Breast epithelium (tissue), 4 donors: ENCODE results near the gene FOXL1. TPM values are rescaled to one million over a fixed set of nuclear protein-coding genes. Genes with fewer than 3 reads are reported as not detected.

Source experiments
- DNase-seq, 2 donors: peaks; one replicate each; pipeline ENCODE4 v3.0.0-alpha.2; 2019; ENCODE audit warnings: low spot score in 2 of 2
- H3K27ac ChIP-seq, 2 donors: fragments of 200-600 bp; sonication (generic) in 1 of 2; one replicate each; pipeline ENCODE4 v1.5.1; 2016 to 2019; ENCODE audit warnings: mild to moderate bottlenecking in 1 of 2
- H3K27me3 ChIP-seq, 2 donors: fragments of 200-600 bp; sonication (generic) in 1 of 2; one replicate each; pipeline versions ENCODE4 v1.5.1 to v1.6.0; 2017 to 2019; ENCODE audit warnings: control low read depth in 1 of 2, mild to moderate bottlenecking in 1 of 2
- H3K36me3 ChIP-seq: fragments of 200-600 bp; one replicate; pipeline ENCODE4 v1.5.1; 2019
- H3K4me1 ChIP-seq, 2 donors: fragments of 200-600 bp; sonication (generic); one replicate each; pipeline ENCODE4 v1.5.1; 2016 to 2019; ENCODE audit warnings: control low read depth in 1 of 2
- H3K4me3 ChIP-seq, 3 donors: fragments of 200-600 bp; sonication (generic); 1 replicate in 2 of 3; 2 replicates in 1 of 3; pipeline ENCODE4 v1.5.1; 2016 to 2019; ENCODE audit warnings: mild to moderate bottlenecking in 3 of 3, moderate library complexity in 2 of 3
- H3K9me3 ChIP-seq, 2 donors: fragments of 200-600 bp; sonication (generic) in 1 of 2; one replicate each; pipeline ENCODE4 v1.5.1; 2016 to 2019; ENCODE audit warnings: control low read depth in 1 of 2
- POLR2A ChIP-seq: fragments of 450-650 bp; IDR thresholded peaks from one replicate; pipeline ENCODE4 v1.6.1; 2016; ENCODE audit warnings: antibody characterized with exemption, mild to moderate bottlenecking, moderate library complexity
- POLR2AphosphoS5 ChIP-seq, 3 donors: sonication (generic); formaldehyde crosslinking; IDR thresholded peaks; one replicate each; pipeline ENCODE4 v1.6.1; 2017; ENCODE audit warnings: antibody characterized with exemption in 3 of 3
- intact Hi-C: fragments of 100-400 bp; cut with DNase I; formaldehyde crosslinking; loops from one replicate; pipeline ENCODE4 v1.15.1; 2023; ENCODE audit warnings: low total_unique reads
- total RNA-seq, 3 donors: library from RNA; depleted of rRNA; stranded (reverse); fragments of >200 nt; gene quantifications; one replicate each; pipeline ENCODE4 v1.1.0, GENCODE V29; 2016
- TF ChIP-seq, protein P1 (sequence below), 3 donors: fragments of 450-650 bp; IDR thresholded peaks; one replicate each; pipeline ENCODE4 v1.5.1; 2016 to 2017; ENCODE audit warnings: antibody characterized with exemption in 3 of 3, mild to moderate bottlenecking in 3 of 3, moderate library complexity in 3 of 3

FOXL1 gene
- total RNA-seq, 3 donors from 2014 or later = 0.16 to 1.5 (median 0.98) TPM

DNA sequence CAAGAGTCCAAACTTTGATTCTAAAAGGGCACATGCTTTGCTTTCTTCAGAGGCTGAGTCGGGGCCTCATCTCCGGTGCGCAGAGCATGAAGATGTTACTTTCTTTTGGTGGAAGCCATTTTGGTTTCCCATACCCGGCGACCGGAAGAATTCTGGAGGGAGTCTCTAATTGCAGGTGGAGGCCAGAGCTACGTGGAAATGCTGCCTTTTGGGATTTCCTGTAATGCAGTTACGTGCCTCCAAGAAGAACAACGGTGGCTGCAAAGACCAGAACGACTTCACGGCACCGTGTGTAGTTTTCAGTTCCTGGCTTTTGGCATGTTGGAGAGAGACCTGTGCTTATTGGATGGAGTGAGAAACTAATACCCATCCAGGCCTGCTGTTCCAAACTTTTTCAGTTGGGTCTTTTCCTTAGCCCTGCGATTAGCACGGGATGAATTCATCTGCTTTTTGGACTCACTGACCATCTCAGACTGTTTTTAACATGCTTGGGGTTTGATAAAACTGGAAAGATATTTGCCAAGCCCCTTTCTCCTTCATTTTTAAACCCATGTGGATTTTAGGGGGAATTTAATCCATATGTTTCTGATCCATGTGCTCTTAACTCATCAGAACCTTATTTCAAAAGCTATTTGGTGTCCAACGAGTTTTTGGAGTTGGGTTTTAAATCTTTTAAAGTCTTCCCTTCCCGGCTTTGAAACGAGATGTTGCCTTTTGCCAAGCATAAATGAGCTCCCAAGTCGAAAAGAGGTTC lies 19.0 kb downstream of the FOXL1 start:
- Histone ChIP-seq H3K9me3 (no peaks in the 10 kb centered on the region), H3K36me3 (no peaks in the 10 kb centered on the region), H3K27ac (no peak overlapping the region), H3K27me3 (peaks cover 0 to 51% of the 10 kb centered on the region in 2 donors), H3K4me3 (no peak overlapping the region), H3K4me1 (no peaks in the 10 kb centered on the region)
- no peak for DNase-seq
- TF ChIP-seq, protein P1, sequence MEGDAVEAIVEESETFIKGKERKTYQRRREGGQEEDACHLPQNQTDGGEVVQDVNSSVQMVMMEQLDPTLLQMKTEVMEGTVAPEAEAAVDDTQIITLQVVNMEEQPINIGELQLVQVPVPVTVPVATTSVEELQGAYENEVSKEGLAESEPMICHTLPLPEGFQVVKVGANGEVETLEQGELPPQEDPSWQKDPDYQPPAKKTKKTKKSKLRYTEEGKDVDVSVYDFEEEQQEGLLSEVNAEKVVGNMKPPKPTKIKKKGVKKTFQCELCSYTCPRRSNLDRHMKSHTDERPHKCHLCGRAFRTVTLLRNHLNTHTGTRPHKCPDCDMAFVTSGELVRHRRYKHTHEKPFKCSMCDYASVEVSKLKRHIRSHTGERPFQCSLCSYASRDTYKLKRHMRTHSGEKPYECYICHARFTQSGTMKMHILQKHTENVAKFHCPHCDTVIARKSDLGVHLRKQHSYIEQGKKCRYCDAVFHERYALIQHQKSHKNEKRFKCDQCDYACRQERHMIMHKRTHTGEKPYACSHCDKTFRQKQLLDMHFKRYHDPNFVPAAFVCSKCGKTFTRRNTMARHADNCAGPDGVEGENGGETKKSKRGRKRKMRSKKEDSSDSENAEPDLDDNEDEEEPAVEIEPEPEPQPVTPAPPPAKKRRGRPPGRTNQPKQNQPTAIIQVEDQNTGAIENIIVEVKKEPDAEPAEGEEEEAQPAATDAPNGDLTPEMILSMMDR (IDR thresholded peaks at IDR 0.05) = no peak
- TF ChIP-seq POLR2A (no peak), POLR2AphosphoS5 (IDR thresholded peaks at IDR 0.05) (no peak)
- intact Hi-C loops = no loop called here

DNA sequence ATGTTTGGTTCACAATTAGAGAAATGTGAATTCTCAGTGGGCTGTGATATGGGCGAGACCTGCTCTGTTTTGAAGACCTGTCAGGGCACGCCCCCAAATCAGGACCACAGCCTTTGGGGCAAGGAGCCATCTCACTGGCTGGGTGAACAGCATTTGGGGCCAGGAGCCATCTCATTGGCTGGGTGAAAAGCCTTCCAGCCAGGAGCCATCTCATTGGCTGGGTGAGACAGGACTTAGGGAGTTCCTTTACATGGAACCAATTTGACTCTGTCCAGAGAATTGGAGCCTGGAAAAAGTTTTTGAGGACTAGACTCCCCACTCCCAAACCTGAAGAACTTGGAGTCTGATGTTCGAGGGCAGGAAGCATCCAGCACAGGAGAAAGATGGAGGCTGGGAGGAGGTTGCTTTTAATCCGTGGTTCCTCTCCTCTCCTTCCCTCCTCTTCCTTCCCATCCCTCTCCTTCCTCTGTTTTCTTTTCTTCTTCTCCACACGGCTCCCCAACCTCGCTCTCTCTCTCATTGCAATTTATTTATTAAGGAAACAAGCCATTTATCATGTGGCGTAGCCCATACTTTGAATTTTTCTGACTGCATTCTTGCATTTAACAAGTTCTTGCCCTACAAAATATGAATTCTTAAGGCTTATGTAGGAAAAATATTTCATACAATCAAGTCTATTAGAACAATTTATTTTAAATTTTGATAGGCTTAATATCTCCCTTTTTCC lies 19.7 kb downstream of the FOXL1 start:
- DNase-seq = no peak
- intact Hi-C loops = no loop called here
- Histone ChIP-seq H3K4me3 (no peak overlapping the region), H3K27me3 (peaks cover 0 to 47% of the 10 kb centered on the region in 2 donors), H3K27ac (no peak overlapping the region), H3K9me3 (no peaks in the 10 kb centered on the region), H3K4me1 (no peaks in the 10 kb centered on the region), H3K36me3 (no peaks in the 10 kb centered on the region)
- TF ChIP-seq POLR2A = no peak
- TF ChIP-seq, protein P1 (IDR thresholded peaks at IDR 0.05) = no peak
- TF ChIP-seq POLR2AphosphoS5 (IDR thresholded peaks at IDR 0.05) = no peak

DNA sequence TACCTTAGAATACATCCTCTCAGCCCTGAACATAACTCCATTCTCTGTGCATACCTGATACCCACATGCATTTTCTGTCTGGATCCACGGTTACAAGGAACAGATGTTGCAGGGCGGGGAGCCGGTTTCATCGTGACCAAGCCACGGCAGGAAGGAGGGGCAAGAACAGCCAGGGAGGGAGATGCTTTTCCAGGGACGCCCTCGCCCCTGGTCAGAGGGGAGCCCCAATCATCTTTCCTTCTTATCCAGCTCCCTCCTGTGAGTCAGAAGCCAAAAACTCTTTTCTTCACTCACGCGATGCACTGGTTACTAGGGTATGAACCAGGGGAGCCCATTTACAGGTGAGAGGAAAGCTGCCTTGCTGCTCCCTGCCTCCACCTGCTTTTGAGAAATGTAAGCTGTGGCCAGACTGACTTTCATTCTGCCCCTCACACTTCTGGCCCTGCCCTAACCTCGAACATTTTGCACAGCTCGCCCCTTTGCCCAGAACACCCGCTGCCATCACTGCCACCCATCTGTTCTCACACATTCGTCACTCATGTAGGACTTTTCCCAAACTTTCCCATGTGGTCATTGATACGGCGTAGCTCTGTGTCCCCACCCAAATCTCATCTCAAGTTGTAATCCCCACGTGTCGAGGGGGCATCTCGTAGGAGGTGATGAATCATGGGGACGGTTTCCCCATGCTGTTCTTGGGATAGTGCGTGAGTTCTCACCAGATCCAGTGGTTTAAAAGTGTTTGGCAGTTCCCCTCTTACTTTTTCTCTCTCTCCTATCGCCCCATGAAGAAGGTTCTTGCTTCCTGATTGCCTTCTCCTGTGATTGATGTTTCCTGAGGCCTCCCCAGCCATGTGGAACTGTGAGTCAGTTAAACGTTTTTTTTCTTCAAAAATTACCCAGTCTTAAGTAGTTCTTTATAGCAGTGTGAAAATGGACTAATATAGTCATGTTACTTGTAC lies 20.5 kb downstream of the FOXL1 start:
- intact Hi-C loops = no loop called here
- TF ChIP-seq POLR2A (no peak), POLR2AphosphoS5 (IDR thresholded peaks at IDR 0.05) (no peak)
- TF ChIP-seq, protein P1 (IDR thresholded peaks at IDR 0.05) = no peak
- Histone ChIP-seq H3K27me3 (peaks cover 0 to 39% of the 10 kb centered on the region in 2 donors), H3K27ac (no peak overlapping the region), H3K4me1 (no peaks in the 10 kb centered on the region), H3K9me3 (no peaks in the 10 kb centered on the region), H3K4me3 (no peak overlapping the region), H3K36me3 (no peaks in the 10 kb centered on the region)
- DNase-seq = no peak

DNA sequence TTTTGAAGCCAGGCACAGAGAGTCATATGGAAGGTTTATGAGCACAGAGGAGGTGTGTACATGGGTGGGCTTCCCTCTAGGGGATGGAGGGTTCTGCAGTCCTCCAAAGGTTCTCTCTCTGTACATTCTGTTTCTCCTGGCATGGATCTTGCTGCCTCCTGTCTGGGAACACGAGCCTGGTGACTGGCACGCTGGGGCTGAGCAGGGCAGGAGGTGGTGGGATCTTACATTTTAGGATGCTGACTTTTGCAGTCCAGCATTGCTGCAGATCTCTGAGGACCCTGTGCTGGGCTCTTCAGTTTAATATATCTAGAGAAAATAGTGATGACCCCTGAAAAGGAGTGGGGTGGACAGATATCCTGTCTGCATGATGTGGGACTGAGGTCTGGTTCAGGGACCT lies 23.0 kb downstream of the FOXL1 start:
- H3K4me3 ChIP-seq = no peak overlapping the region
- TF ChIP-seq POLR2AphosphoS5 (IDR thresholded peaks at IDR 0.05) = no peak
- no peaks in the 10 kb centered on the region for H3K36me3 ChIP-seq
- peaks cover 0 to 26% of the 10 kb centered on the region in 2 donors for H3K27me3 ChIP-seq
- H3K9me3 ChIP-seq = no peaks in the 10 kb centered on the region
- intact Hi-C loops = no loop called here
- H3K27ac ChIP-seq = no peak overlapping the region
- DNase-seq = no peak
- no peaks in the 10 kb centered on the region for H3K4me1 ChIP-seq

DNA sequence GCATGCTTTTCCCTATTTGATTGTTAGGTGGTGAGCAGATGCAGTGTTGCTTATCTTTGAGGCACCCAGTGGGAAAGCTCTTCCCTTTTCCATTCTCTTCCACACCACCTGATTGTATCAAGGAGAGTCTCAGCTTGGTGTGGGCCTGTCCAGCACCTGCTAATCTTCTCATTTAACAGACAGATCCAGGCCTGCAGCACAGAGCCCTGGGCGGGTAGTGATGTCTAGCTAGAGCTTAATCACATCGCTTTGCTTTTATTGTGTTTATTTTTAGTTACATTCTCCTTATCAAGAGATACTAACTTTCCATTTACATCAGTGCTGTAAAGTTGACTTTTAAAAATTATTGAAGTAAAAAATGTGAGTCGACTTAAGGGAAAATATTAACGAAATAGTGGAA lies 24.2 kb downstream of the FOXL1 start:
- Histone ChIP-seq H3K4me3 (no peak overlapping the region), H3K36me3 (no peaks in the 10 kb centered on the region), H3K9me3 (no peaks in the 10 kb centered on the region), H3K27ac (no peak overlapping the region), H3K4me1 (no peaks in the 10 kb centered on the region), H3K27me3 (peaks cover 0 to 21% of the 10 kb centered on the region in 2 donors)
- no peak for DNase-seq
- TF ChIP-seq POLR2A (no peak), POLR2AphosphoS5 (IDR thresholded peaks at IDR 0.05) (no peak)
- TF ChIP-seq, protein P1 (IDR thresholded peaks at IDR 0.05) = no peak
- intact Hi-C loops = no loop called here
